MM.1S (cell line): ENCODE results near the gene MBL2.

ENCODE experiments used
- DNase-seq: peaks from one replicate; pipeline ENCODE4 v3.0.0-alpha.2; 2015
- H2AFZ ChIP-seq: fragments of 300-600 bp; sonication (generic); 2 replicates; pipeline ENCODE4 v1.6.0; 2016; ENCODE audit warnings: antibody characterized with exemption, low read length
- H3F3A ChIP-seq: fragments of 300-600 bp; sonication (generic); 2 replicates; pipeline ENCODE4 v1.6.1; 2016; ENCODE audit warnings: mild to moderate bottlenecking, antibody characterized with exemption, low read length, moderate library complexity, mixed read lengths; ENCODE audit not compliant: insufficient read depth
- H3K27ac ChIP-seq: fragments of 300-600 bp; sonication (generic); 2 replicates; pipeline ENCODE4 v1.5.1; 2016; ENCODE audit warnings: mild to moderate bottlenecking, low read length
- H3K27me3 ChIP-seq: fragments of 300-600 bp; sonication (generic); replicated peaks from 2 replicates; pipeline ENCODE4 v1.6.0; 2016; ENCODE audit warnings: low read length; ENCODE audit not compliant: insufficient read depth
- H3K36me3 ChIP-seq: fragments of 300-600 bp; sonication (generic); replicated peaks from 2 replicates; pipeline ENCODE4 v1.6.1; 2016; ENCODE audit warnings: mild to moderate bottlenecking, low read length, mixed read lengths; ENCODE audit not compliant: insufficient read depth
- H3K4me1 ChIP-seq: fragments of 300-600 bp; sonication (generic); 2 replicates; pipeline ENCODE4 v1.6.1; 2016; ENCODE audit warnings: low read length, mixed read lengths
- H3K4me2 ChIP-seq: fragments of 300-600 bp; sonication (generic); 2 replicates; pipeline ENCODE4 v1.6.0; 2016; ENCODE audit warnings: low read depth, low read length
- H3K4me3 ChIP-seq: fragments of 300-600 bp; sonication (generic); 2 replicates; pipeline ENCODE4 v1.5.1; 2016; ENCODE audit warnings: low read length, mixed read lengths
- H3K79me2 ChIP-seq: fragments of 300-600 bp; sonication (generic); 2 replicates; pipeline ENCODE4 v1.6.1; 2016; ENCODE audit warnings: mixed run types, low read length, mixed read lengths
- H3K9ac ChIP-seq: fragments of 300-600 bp; sonication (generic); 2 replicates; pipeline ENCODE4 v1.6.1; 2016; ENCODE audit warnings: low read length, mixed read lengths
- H3K9me2 ChIP-seq: fragments of 300-600 bp; sonication (generic); replicated peaks from 2 replicates; pipeline ENCODE4 v1.6.1; 2016; ENCODE audit warnings: mild to moderate bottlenecking, low read length, mixed read lengths; ENCODE audit not compliant: insufficient read depth
- H3K9me3 ChIP-seq: fragments of 300-600 bp; sonication (generic); replicated peaks from 2 replicates; pipeline ENCODE4 v1.6.1; 2016; ENCODE audit warnings: mild to moderate bottlenecking, low read length, mixed read lengths; ENCODE audit not compliant: insufficient read depth
- H4K20me1 ChIP-seq: fragments of 300-600 bp; sonication (generic); 2 replicates; pipeline ENCODE4 v1.6.1; 2016; ENCODE audit warnings: mild to moderate bottlenecking, low read length, moderate library complexity, mixed read lengths; ENCODE audit not compliant: insufficient read depth
- EZH2 ChIP-seq: fragments of 300-600 bp; sonication (generic); optimal IDR thresholded peaks from 2 replicates; pipeline ENCODE3; 2017; ENCODE audit warnings: low read depth, mild to moderate bottlenecking, antibody characterized with exemption, low read length, mixed read lengths
- EZH2phosphoT487 ChIP-seq: fragments of 300-600 bp; sonication (generic); IDR thresholded peaks from 2 replicates; pipeline ENCODE4 v1.6.1; 2018; ENCODE audit warnings: antibody characterized with exemption, low read length
- TF ChIP-seq, protein P1 (sequence below): fragments of 300-600 bp; sonication (generic); IDR thresholded peaks from 2 replicates; pipeline ENCODE4 v1.5.1; 2016; ENCODE audit warnings: antibody characterized with exemption, low read length, mixed read lengths

The MBL2 gene

DNA sequence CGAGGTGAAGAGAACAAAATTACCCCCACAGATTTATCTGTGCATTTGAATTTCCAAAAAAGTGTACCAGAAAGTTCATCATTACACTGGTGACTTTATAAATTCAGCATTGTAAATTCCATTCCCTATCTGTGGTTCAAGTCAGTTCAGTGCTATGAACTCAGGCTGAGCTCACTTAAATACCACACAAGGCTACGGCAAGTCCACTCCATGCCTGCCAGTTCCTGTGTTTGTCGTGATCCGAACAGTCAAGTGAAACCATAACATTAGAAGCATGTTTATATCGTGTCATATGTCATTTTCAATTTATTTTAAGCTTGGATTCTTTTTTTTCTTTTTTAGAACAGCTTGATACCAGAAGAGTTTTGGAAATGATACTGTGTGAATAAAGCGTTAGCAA lies 14.8 kb downstream of the MBL2 start:
- no peak overlapping the region for H3K27ac ChIP-seq
- no peaks in the 10 kb centered on the region for H3K4me1 ChIP-seq
- H3K4me3 ChIP-seq = no peak overlapping the region
- no peaks in the 10 kb centered on the region for H3K9me3 ChIP-seq
- no peaks in the 10 kb centered on the region for H4K20me1 ChIP-seq
- H2AFZ ChIP-seq = no peak overlapping the region
- H3F3A ChIP-seq = no peaks in the 10 kb centered on the region
- no peak for DNase-seq
- H3K9me2 ChIP-seq = no peaks in the 10 kb centered on the region
- H3K36me3 ChIP-seq = no peaks in the 10 kb centered on the region
- no peak overlapping the region for H3K9ac ChIP-seq
- H3K27me3 ChIP-seq = no peaks in the 10 kb centered on the region
- H3K79me2 ChIP-seq = no peaks in the 10 kb centered on the region
- no peak overlapping the region for H3K4me2 ChIP-seq
- TF ChIP-seq, protein P1, sequence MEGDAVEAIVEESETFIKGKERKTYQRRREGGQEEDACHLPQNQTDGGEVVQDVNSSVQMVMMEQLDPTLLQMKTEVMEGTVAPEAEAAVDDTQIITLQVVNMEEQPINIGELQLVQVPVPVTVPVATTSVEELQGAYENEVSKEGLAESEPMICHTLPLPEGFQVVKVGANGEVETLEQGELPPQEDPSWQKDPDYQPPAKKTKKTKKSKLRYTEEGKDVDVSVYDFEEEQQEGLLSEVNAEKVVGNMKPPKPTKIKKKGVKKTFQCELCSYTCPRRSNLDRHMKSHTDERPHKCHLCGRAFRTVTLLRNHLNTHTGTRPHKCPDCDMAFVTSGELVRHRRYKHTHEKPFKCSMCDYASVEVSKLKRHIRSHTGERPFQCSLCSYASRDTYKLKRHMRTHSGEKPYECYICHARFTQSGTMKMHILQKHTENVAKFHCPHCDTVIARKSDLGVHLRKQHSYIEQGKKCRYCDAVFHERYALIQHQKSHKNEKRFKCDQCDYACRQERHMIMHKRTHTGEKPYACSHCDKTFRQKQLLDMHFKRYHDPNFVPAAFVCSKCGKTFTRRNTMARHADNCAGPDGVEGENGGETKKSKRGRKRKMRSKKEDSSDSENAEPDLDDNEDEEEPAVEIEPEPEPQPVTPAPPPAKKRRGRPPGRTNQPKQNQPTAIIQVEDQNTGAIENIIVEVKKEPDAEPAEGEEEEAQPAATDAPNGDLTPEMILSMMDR = no peak
- TF ChIP-seq EZH2phosphoT487 = no peak
- TF ChIP-seq EZH2 = no peak

DNA sequence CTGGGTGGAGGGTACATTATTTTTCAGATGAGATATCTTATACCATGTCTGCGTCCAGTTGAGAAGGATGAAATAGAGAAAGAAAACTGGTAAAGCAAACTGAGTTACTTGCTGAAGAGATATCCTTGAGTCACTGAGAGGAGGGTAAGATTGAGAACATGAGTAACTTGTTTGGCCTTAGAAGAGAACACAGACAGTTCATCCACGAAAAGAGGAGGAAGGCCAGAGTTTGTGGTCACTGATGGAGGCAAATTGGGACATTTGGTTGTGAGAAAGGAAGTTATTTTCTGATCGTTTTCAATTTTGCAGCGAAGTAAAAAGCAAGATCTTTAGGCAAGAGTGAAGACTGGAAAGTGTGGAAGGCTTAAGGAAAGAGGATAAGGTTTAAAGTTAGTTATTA lies 15.6 kb downstream of the MBL2 start:
- Histone ChIP-seq H3K27me3 (no peaks in the 10 kb centered on the region), H3K9me2 (no peaks in the 10 kb centered on the region), H3K9ac (no peak overlapping the region), H3K4me2 (no peak overlapping the region), H3K36me3 (no peaks in the 10 kb centered on the region), H3K79me2 (no peaks in the 10 kb centered on the region), H2AFZ (no peak overlapping the region), H3K9me3 (no peaks in the 10 kb centered on the region), H3K4me1 (no peaks in the 10 kb centered on the region), H3K4me3 (no peak overlapping the region), H3F3A (no peaks in the 10 kb centered on the region), H3K27ac (no peak overlapping the region), H4K20me1 (no peaks in the 10 kb centered on the region)
- TF ChIP-seq, protein P1 = no peak
- TF ChIP-seq EZH2phosphoT487 = no peak
- TF ChIP-seq EZH2 = no peak
- DNase-seq = no peak

DNA sequence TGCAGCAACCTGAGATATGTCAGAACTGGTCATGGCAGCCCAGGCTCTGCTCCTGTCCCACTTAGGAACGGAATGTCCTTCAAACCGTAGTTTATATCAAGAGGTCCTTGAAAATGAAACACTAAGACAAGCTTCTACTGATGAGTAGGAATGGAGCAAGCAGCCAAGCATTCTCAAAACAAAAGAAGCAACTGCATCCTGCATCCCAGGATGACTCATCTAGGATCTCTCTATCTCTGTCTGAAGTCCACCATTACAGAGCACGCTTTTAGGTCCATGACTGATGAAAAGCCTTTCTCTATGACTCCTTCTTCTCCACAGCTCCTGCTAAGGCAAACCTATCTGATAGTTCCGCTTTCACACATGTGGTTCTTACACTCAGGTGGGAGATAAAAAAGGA lies 16.3 kb downstream of the MBL2 start:
- H3K9me3 ChIP-seq = no peaks in the 10 kb centered on the region
- no peak overlapping the region for H2AFZ ChIP-seq
- no peaks in the 10 kb centered on the region for H3K9me2 ChIP-seq
- no peaks in the 10 kb centered on the region for H3K79me2 ChIP-seq
- TF ChIP-seq, protein P1 = no peak
- TF ChIP-seq EZH2phosphoT487 = no peak
- TF ChIP-seq EZH2 = no peak
- DNase-seq = no peak
- no peaks in the 10 kb centered on the region for H3K4me1 ChIP-seq
- no peak overlapping the region for H3K4me3 ChIP-seq
- no peak overlapping the region for H3K4me2 ChIP-seq
- H3K27me3 ChIP-seq = no peaks in the 10 kb centered on the region
- H3K27ac ChIP-seq = no peak overlapping the region
- H3F3A ChIP-seq = no peaks in the 10 kb centered on the region
- H3K36me3 ChIP-seq = no peaks in the 10 kb centered on the region
- no peak overlapping the region for H3K9ac ChIP-seq
- no peaks in the 10 kb centered on the region for H4K20me1 ChIP-seq
